Cardiac fibroblast (primary cell): ENCODE results near the gene GOLGA8Q.
A peak's percentile ranks its signal among the peaks of the same experiment; 100 is the strongest.
"Not testable (repeated sequence)": the region's sequence is repeated elsewhere in the genome, so short reads cannot be mapped to it uniquely, and the experiment has no call there.

Experiments
- DNase-seq, 2 donors: peaks; one replicate each; pipeline versions ENCODE4 v3.0.0 to v3.0.0-alpha.2; 2010; ENCODE audit warnings: low read depth in 2 of 2
- H3K4me3 ChIP-seq, 2 donors: replicated peaks in 1 of 2; 1 replicate in 1 of 2; 2 replicates in 1 of 2; pipeline ENCODE4 v1.5.1; 2011; ENCODE audit warnings: low read depth in 2 of 2, low read length in 2 of 2, mild to moderate bottlenecking in 2 of 2, moderate library complexity in 1 of 2
- TF ChIP-seq, protein P1 (sequence below): IDR thresholded peaks from one replicate; pipeline ENCODE4 v1.5.1; 2011; ENCODE audit warnings: low read depth, mild to moderate bottlenecking, low read length, inconsistent platforms

Gene GOLGA8Q, protein sequence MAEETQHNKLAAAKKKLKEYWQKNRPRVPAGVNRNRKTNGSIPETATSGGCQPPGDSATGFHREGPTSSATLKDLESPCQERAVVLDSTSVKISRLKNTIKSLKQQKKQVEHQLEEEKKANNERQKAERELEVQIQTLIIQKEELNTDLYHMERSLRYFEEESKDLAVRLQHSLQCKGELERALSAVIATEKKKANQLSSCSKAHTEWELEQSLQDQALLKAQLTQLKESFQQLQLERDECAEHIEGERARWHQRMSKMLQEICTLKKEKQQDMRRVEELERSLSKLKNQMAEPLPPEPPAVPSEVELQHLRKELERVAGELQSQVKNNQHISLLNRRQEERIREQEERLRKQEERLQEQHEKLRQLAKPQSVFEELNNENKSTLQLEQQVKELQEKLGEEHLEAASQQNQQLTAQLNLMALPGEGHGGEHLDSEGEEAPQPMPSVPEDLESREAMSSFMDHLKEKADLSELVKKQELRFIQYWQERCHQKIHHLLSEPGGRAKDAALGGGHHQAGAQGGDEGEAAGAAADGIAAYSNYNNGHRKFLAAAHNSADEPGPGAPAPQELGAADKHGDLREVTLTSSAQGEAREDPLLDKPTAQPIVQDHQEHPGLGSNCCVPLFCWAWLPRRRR

GRCh38 chr15:30551750-30552149, at the start of gene GOLGA8Q:
GOLGA8Q (plus strand) TSS chr15:30552050; CDS start chr15:30552078, 28 bp downstream.
- H3K4me3 ChIP-seq, DNase-seq: not testable (repeated sequence)

DNA sequence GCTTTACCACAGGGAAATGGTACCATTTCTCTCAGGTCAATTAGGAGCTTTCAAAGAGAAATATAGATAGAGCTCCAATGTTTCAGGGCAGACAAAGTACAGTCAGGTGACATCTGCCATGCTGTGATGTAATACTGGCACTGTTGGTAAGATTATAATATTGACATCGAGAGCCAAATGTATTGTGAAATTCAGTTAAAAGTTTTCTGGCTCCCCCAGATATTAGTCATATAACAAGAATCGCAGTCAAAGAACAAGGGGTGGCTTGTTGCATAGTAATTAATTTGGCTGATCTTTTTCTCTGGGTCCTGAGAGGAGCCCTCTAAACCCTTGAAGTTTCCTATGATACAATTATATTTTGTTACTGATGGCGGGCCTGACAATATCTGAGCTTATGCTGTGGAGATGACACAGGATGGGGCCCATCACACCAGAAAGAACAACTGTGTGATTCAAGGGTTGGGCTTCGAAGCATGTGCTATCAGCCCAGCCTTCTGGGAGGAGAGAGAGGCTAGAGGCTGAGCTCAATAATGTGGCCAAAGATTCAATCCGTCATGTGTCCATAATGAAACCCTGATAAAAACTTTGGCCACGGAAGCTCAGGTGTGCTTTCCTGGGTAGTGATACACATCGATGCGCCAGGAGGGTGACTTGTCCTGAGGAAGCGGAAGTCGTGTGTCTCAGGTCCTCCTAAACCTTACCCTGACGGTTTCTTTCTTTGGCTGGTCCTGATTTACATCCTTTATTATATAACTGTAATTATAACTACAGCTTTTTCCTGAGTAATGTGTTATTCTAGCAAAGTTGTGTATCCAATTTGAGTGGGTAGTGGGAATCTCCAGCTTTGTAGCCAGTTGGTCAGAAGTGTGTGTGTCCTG, 48.7 kb upstream of the GOLGA8Q start:
- not testable (repeated sequence) for DNase-seq, H3K4me3 ChIP-seq

- H3K4me3 ChIP-seq: not testable (repeated sequence)
- DNase-seq: peak; percentile 6 to 39
These were observed 47.5 kb upstream of the GOLGA8Q start for GRCh38 chr15:30504162-30504843.

GRCh38 chr15:30514545-30514944, 37.3 kb upstream of the GOLGA8Q start:
- not testable (repeated sequence) for H3K4me3 ChIP-seq, DNase-seq

- DNase-seq, H3K4me3 ChIP-seq: not testable (repeated sequence)
These were observed 28.2 kb upstream of the GOLGA8Q start for GRCh38 chr15:30523453-30524243.

DNA sequence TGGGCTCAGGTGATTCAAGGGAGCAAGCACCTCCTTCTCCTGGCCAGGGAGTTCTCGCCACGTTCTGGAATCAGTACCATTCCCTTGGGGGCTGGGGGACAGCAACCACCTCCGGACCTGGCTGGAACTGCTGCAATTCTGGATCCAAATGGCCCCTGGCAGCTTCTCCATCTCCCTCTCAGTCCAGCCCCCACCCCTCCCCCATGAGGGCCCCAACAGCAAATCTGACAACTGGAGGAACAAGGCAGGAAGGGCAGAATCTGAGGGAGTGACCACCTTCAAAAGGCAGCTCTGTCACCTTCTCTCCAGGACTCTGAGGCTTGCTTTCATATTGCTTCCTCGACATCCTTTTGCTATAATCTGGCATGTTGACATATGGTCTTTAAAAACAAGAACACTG, 25.9 kb upstream of the GOLGA8Q start:
- not testable (repeated sequence) for DNase-seq

GRCh38 chr15:30529049-30529448, 22.8 kb upstream of the GOLGA8Q start:
- not testable (repeated sequence) for H3K4me3 ChIP-seq

More for the DNA sequence above, 25.9 kb upstream of the GOLGA8Q start:
- not testable (repeated sequence) for H3K4me3 ChIP-seq

DNA sequence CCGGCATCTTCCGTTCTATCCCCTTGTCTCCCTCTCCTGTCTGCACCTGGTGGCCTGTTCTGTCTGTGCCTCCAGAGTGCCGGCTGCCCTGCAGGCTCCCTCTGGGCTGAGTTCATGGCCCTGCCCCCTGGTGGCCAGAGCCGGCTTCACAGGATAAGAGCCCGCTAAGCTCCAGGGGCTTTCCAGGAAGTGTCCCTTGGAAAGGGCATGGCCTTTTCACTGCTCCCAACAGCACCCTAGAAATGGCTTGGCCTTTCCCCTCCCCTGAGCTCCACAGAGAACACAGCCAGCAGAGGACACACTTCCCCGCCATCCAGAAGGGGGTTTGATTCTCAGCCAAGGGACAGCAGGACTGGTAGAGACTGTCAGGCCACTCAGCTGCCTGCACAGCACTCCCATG, 15.1 kb downstream of the GOLGA8Q start:
- not testable (repeated sequence) for H3K4me3 ChIP-seq
- DNase-seq: peak in 1 of 2 donors; percentile 5

More at GRCh38 chr15:30529049-30529448, 22.8 kb upstream of the GOLGA8Q start:
- not testable (repeated sequence) for DNase-seq

- H3K4me3 ChIP-seq: peak overlapping the region; percentile 40 to 47
- DNase-seq: not testable (repeated sequence)
These were observed 21.2 kb downstream of the GOLGA8Q start for GRCh38 chr15:30573012-30573491.

DNA sequence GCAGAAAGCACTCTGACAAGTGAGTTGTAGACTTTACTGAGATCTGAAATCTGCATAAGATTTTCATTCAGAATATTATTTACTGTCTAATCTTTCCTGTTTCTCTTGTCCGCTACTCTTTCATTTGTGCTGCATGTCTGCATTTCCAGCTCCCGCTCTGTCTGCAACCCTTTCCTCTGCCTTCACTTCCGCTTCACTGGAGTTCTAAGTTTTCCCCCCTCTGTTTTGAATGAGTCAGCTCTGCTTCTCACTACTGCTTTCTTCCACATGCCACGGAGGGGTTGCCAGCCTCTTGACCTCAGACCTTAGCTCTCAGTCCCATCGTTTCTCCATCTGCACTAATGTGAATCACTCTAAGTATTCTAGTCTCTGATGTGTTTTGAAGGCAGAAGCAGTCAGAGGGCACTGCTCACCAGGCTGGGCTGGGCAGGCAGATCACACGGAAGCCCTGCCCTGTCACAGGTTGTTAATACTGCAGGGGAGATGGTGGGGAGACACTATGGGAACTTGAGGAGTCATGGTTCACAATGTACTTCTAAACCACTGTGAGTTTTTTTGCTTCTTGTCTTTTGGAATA, 27.6 kb downstream of the GOLGA8Q start:
- not testable (repeated sequence) for H3K4me3 ChIP-seq, DNase-seq

GRCh38 chr15:30580716-30581115, 28.9 kb downstream of the GOLGA8Q start:
- not testable (repeated sequence) for H3K4me3 ChIP-seq, DNase-seq

DNA sequence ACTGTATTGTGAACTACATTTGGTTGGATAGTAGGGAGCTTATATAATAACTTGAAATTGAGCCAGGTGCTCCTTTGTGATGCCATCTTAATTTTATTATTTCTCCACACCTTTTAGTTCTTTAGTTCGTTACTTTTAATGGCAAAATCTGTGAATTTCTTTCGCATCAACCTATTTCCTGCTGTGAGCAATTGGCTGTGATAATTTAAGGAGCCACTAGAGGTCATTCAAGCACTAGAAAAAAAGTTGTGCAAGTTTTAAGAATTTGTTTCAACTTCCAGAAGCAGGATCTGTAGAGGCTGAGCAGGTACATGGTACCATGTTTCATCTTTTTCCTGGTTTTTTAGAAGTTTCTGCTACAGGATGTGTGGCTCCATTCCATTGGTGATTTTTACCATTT, 47.1 kb downstream of the GOLGA8Q start:
- DNase-seq, H3K4me3 ChIP-seq: not testable (repeated sequence)
- TF ChIP-seq, protein P1, sequence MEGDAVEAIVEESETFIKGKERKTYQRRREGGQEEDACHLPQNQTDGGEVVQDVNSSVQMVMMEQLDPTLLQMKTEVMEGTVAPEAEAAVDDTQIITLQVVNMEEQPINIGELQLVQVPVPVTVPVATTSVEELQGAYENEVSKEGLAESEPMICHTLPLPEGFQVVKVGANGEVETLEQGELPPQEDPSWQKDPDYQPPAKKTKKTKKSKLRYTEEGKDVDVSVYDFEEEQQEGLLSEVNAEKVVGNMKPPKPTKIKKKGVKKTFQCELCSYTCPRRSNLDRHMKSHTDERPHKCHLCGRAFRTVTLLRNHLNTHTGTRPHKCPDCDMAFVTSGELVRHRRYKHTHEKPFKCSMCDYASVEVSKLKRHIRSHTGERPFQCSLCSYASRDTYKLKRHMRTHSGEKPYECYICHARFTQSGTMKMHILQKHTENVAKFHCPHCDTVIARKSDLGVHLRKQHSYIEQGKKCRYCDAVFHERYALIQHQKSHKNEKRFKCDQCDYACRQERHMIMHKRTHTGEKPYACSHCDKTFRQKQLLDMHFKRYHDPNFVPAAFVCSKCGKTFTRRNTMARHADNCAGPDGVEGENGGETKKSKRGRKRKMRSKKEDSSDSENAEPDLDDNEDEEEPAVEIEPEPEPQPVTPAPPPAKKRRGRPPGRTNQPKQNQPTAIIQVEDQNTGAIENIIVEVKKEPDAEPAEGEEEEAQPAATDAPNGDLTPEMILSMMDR: peak; percentile 3

- not testable (repeated sequence) for DNase-seq, H3K4me3 ChIP-seq
These were observed 51.9 kb downstream of the GOLGA8Q start, which contains the start of gene GOLGA8H for GRCh38 chr15:30603796-30604195. GOLGA8H (plus strand) TSS chr15:30604028; CDS start chr15:30604126, 98 bp downstream.
